ENCODE results near the gene DNAH6.
A peak's percentile ranks its signal among the peaks of the same experiment; 100 is the strongest.

DNAH6 gene

GRCh38 chr2:84805250-84805958 lies 289.1 kb downstream of the DNAH6 start:
- no peak for DNase-seq

- no peak for DNase-seq
Observed at GRCh38 chr2:84807063-84807485, 290.8 kb downstream of the DNAH6 start.

- DNase-seq, result no peak
Observed at GRCh38 chr2:84808279-84808678, 292.0 kb downstream of the DNAH6 start.

- DNase-seq, result no peak
Observed at GRCh38 chr2:84811839-84812431, 295.6 kb downstream of the DNAH6 start.

GRCh38 chr2:84815146-84815545 lies 298.8 kb downstream of the DNAH6 start:
- DNase-seq, result no peak

- no peak for DNase-seq
Observed at GRCh38 chr2:84816426-84817026, 300.2 kb downstream of the DNAH6 start.

- no peak for DNase-seq
Observed at GRCh38 chr2:84817239-84817655, 300.9 kb downstream of the DNAH6 start.

- no peak for DNase-seq
Observed at GRCh38 chr2:84821806-84822205, 305.5 kb downstream of the DNAH6 start.

GRCh38 chr2:84823229-84823628 lies 306.9 kb downstream of the DNAH6 start:
- no peak for DNase-seq

GRCh38 chr2:84823788-84824187 lies 307.5 kb downstream of the DNAH6 start:
- DNase-seq, result no peak

GRCh38 chr2:84827978-84828575 lies 311.8 kb downstream of the DNAH6 start:
- DNase-seq, result no peak

- DNase-seq, result no peak
Observed at GRCh38 chr2:84829693-84830092, 313.4 kb downstream of the DNAH6 start.

GRCh38 chr2:84830095-84830494 lies 313.8 kb downstream of the DNAH6 start:
- peak in 1 of 2 donors; percentile 25 for DNase-seq

- DNase-seq, result no peak
Observed at GRCh38 chr2:84830758-84831500, 314.6 kb downstream of the DNAH6 start.

GRCh38 chr2:84832772-84833461 lies 316.6 kb downstream of the DNAH6 start:
- peak; percentile 26 to 39 for DNase-seq

GRCh38 chr2:84833481-84834150 lies 317.3 kb downstream of the DNAH6 start:
- no peak for DNase-seq

GRCh38 chr2:84836215-84836614 lies 319.9 kb downstream of the DNAH6 start:
- DNase-seq, result no peak

GRCh38 chr2:84838434-84839145 lies 322.3 kb downstream of the DNAH6 start:
- no peak for DNase-seq

GRCh38 chr2:84839851-84840250 lies 323.6 kb downstream of the DNAH6 start:
- DNase-seq, result no peak

- no peak for DNase-seq
Observed at GRCh38 chr2:84840306-84840705, 324.0 kb downstream of the DNAH6 start.

- no peak for DNase-seq
Observed at GRCh38 chr2:84841577-84841976, 325.3 kb downstream of the DNAH6 start.
